ENCODE measurements around the gene MLH1.

- no peak for TF ChIP-seq CTCF (IDR thresholded peaks at IDR 0.05)
- TF ChIP-seq POLR2A (IDR thresholded peaks at IDR 0.05) = no peak
- TF ChIP-seq EP300 (IDR thresholded peaks at IDR 0.05; ENCODE audit: low read depth) = no peak
- TF ChIP-seq POLR2AphosphoS5 (IDR thresholded peaks at IDR 0.05) = no peak
Measured at GRCh38 chr3:37041546-37042195, 48.4 kb downstream of the MLH1 start.

Data from transverse colon (tissue), 4 donors.